SK-N-SH treated with all-trans-retinoic acid at 6 μM for 48 hours (cell line): ENCODE results near the gene LGR4.

ENCODE experiments used
- CSRNP3 ChIP-seq: fragments of 250-450 bp; sonication (Bioruptor Pico); IDR thresholded peaks from 2 replicates; pipeline ENCODE4 v1.5.1; 2021; ENCODE audit warnings: mild to moderate bottlenecking, moderate library complexity
- PATZ1 ChIP-seq: fragments of 250-450 bp; sonication (Bioruptor Pico); IDR thresholded peaks from 2 replicates; pipeline ENCODE4 v1.8.0; 2020; ENCODE audit warnings: mild to moderate bottlenecking, moderate library complexity, borderline replicate concordance
- ZFP3 ChIP-seq: fragments of 250-450 bp; sonication (Bioruptor Pico); IDR thresholded peaks from 2 replicates; pipeline ENCODE4 v1.5.0; 2020; ENCODE audit warnings: mild to moderate bottlenecking, moderate library complexity
- TF ChIP-seq, protein P1 (sequence below): fragments of 250-450 bp; sonication (Bioruptor Pico); IDR thresholded peaks from 2 replicates; pipeline ENCODE4 v1.8.0; 2021; ENCODE audit warnings: low read depth, mild to moderate bottlenecking, moderate library complexity, borderline replicate concordance

GRCh38 chr11:27398400-27398770, 74.2 kb downstream of the LGR4 start:
- TF ChIP-seq ZFP3 (CRISPR knock-in tag) (no peak), PATZ1 (CRISPR knock-in tag) (no peak), CSRNP3 (no peak)
- TF ChIP-seq, protein P1, sequence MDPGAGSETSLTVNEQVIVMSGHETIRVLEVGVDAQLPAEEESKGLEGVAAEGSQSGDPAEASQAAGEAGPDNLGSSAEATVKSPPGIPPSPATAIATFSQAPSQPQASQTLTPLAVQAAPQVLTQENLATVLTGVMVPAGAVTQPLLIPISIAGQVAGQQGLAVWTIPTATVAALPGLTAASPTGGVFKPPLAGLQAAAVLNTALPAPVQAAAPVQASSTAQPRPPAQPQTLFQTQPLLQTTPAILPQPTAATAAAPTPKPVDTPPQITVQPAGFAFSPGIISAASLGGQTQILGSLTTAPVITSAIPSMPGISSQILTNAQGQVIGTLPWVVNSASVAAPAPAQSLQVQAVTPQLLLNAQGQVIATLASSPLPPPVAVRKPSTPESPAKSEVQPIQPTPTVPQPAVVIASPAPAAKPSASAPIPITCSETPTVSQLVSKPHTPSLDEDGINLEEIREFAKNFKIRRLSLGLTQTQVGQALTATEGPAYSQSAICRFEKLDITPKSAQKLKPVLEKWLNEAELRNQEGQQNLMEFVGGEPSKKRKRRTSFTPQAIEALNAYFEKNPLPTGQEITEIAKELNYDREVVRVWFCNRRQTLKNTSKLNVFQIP (CRISPR knock-in tag), result no peak
